ENCODE results near the gene TTL. TPM values are rescaled to one million over a fixed set of nuclear protein-coding genes. Genes with fewer than 3 reads are reported as not detected.
A peak's percentile ranks its signal among the peaks of the same experiment; 100 is the strongest.

TTL gene
- total and polyA plus RNA-seq, 2 of the 13 experiments (the other 11 are each of a cell fraction or from before 2014, with no cell fraction given) = 19.0 to 59.8 TPM

DNA sequence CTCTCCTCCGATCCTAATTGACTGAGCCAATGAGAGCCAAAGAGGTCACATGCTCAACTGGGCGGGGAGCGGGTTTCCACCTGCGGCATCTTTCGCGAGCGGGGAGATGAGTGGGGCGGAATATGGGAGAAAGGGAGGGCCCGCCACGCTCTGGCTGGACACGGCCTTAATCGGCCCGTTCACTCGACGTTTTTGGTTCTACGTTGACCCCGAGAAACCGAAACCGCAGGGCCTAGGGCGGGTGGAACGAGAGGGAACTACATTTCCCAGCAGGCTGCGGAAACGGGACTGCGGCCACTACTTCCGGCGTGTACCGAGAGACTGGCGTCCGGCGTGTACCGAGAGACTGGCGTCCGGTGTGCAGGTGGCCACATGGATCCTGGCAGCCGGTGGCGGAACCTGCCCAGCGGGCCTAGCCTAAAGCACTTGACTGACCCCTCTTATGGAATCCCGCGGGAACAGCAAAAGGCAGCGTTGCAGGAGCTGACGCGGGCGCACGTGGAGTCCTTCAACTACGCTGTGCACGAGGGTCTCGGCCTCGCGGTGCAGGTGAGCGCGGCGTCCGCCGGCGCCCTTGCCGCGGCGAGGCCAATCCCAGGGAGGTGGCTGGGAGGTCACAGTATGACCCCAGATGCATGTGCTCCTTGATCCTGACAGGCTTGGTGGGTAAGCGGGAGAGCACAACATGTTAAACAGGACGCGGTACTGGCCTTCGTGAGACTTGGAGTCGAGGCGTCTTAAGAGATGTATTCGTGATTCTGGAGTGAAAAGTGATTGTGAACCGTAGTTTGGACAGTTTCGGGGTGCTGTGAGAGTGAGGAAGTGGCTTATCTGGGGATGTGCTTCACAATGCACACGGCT, 60.4 kb downstream of the TTL start, which contains the start of gene POLR1B (continued):
- no peak for TF ChIP-seq ZNF775 (CRISPR knock-in tag; IDR thresholded peaks at IDR 0.05; ENCODE audit: borderline replicate concordance)
- TF ChIP-seq YY1 (IDR thresholded peaks at IDR 0.05; ENCODE audit: insufficient read depth, insufficient replicate concordance, low read depth, low read length) = peak; percentile 79
- peak; percentile 88 to 91 for TF ChIP-seq POLR2A (IDR thresholded peaks at IDR 0.05; ENCODE audit: insufficient read depth in 1 of 2, low read depth in 2 of 2, low read length in 2 of 2)
- no peak for TF ChIP-seq JUNB (CRISPR knock-in tag; IDR thresholded peaks at IDR 0.05; ENCODE audit: borderline replicate concordance)
- no peak for TF ChIP-seq GRHL1 (CRISPR knock-in tag; conservative IDR thresholded peaks at IDR 0.05)
- TF ChIP-seq TBX2 (CRISPR knock-in tag; IDR thresholded peaks at IDR 0.05; ENCODE audit: borderline replicate concordance) = peak; percentile 86
- TF ChIP-seq CAMTA2 (CRISPR knock-in tag; IDR thresholded peaks at IDR 0.05; ENCODE audit: borderline replicate concordance) = peak; percentile 99
- TF ChIP-seq PHF5A (CRISPR knock-in tag; IDR thresholded peaks at IDR 0.05; ENCODE audit: low read depth, unreplicated experiment) = no peak
- TF ChIP-seq GATA4 (IDR thresholded peaks at IDR 0.05; ENCODE audit: borderline replicate concordance, low read depth) = peak; percentile 67; the same call in 1 of the 2 replicates
- no peak; the same call in 1 of the 2 replicates for TF ChIP-seq GTF2F1 (IDR thresholded peaks at IDR 0.05; ENCODE audit: low read length)
- TF ChIP-seq POLR2G (IDR thresholded peaks at IDR 0.05; ENCODE audit: low read depth, low read length) = peak; percentile 88
- TF ChIP-seq SIX4 (CRISPR knock-in tag; IDR thresholded peaks at IDR 0.05) = peak; percentile 68; the same call in 1 of the 2 replicates
- peak; percentile 62; the same call in 1 of the 2 replicates for TF ChIP-seq NFIC (IDR thresholded peaks at IDR 0.05; ENCODE audit: low read length)
- TF ChIP-seq CCAR2 (optimal IDR thresholded peaks at IDR 0.05; ENCODE audit: low read depth, low read length) = no peak
- peak; percentile 96 for TF ChIP-seq KAT7 (CRISPR knock-in tag; IDR thresholded peaks at IDR 0.05; ENCODE audit: borderline replicate concordance)
- TF ChIP-seq CENPBD1 (CRISPR knock-in tag; IDR thresholded peaks at IDR 0.05; ENCODE audit: borderline replicate concordance, low read depth) = no peak
- TF ChIP-seq BATF2 (CRISPR knock-in tag; IDR thresholded peaks at IDR 0.05) = peak; percentile 89; the same call in 1 of the 2 replicates
- TF ChIP-seq ATRX (CRISPR knock-in tag; IDR thresholded peaks at IDR 0.05; ENCODE audit: borderline replicate concordance) = no peak; the same call in 1 of the 2 replicates
- TF ChIP-seq DMAP1 (CRISPR knock-in tag; IDR thresholded peaks at IDR 0.05) = peak; percentile 99
- 0 out of 2 replicates have a peak, but pooled peaks have one; percentile 7 for TF ChIP-seq ZNF17 (CRISPR knock-in tag; IDR thresholded peaks at IDR 0.05)
- TF ChIP-seq TGIF2 (CRISPR knock-in tag; IDR thresholded peaks at IDR 0.05) = no peak; the same call in none of the 2 replicates
- TF ChIP-seq ELF3 (CRISPR knock-in tag; IDR thresholded peaks at IDR 0.05) = peak; percentile 77
- TF ChIP-seq ZNF776 (CRISPR knock-in tag; IDR thresholded peaks at IDR 0.05) = peak; percentile 99
- TF ChIP-seq GATAD2A (CRISPR knock-in tag; IDR thresholded peaks at IDR 0.05) = no peak; the same call in 1 of the 2 replicates
- TF ChIP-seq MTF1 (CRISPR knock-in tag; IDR thresholded peaks at IDR 0.05) = peak; percentile 88; the same call in 1 of the 2 replicates
- TF ChIP-seq ZNF879 (CRISPR knock-in tag; IDR thresholded peaks at IDR 0.05) = peak; percentile 97; the same call in 1 of the 2 replicates
- TF ChIP-seq IRF9 (CRISPR knock-in tag; IDR thresholded peaks at IDR 0.05; ENCODE audit: borderline replicate concordance) = peak; percentile 97
